OCI-LY1 (cell line): ENCODE data around the gene GMNN.

Experiments used
- CTCF ChIP-seq: fragments of 200-600 bp; sonication (generic), shearing (Covaris generic); IDR thresholded peaks from 2 replicates; pipeline ENCODE4 v1.5.1; 2017; ENCODE audit warnings: mild to moderate bottlenecking, antibody characterized with exemption, low read length, moderate library complexity, mixed read lengths
- EZH2 ChIP-seq: fragments of 200-600 bp; sonication (generic), shearing (Covaris generic); IDR thresholded peaks from 2 replicates; pipeline ENCODE4 v1.8.0; 2017; ENCODE audit warnings: borderline replicate concordance, mixed run types, mild to moderate bottlenecking, antibody characterized with exemption, low read length, moderate library complexity, mixed read lengths

GRCh38 chr6:24742216-24742738 is 32.5 kb upstream of the GMNN start:
- TF ChIP-seq CTCF: no peak
- TF ChIP-seq EZH2: no peak
